ENCODE measurements around the gene SF3B3. TPM values are rescaled to one million over a fixed set of nuclear protein-coding genes. Genes with fewer than 3 reads are reported as not detected.
"Not testable (repeated sequence)": the region's sequence is repeated elsewhere in the genome, so short reads cannot be mapped to it uniquely, and the experiment has no call there.

SF3B3 gene
- total and polyA plus RNA-seq, 2 donors (not counting 1 experiment from before 2014, with no cell fraction given): 89.2 to 107 TPM

GRCh38 chr16:70614208-70614951 lies 90.8 kb downstream of the SF3B3 start:
- Histone ChIP-seq H2AFZ (ENCODE audit: low read length) (no peak overlapping the region), H3K9me3 (ENCODE audit: control insufficient read depth, insufficient read depth, low read depth, low read length) (no peaks in the 10 kb centered on the region), H3K27ac (ENCODE audit: insufficient read depth, low read length) (no peak overlapping the region), H3K4me1 (ENCODE audit: control insufficient read depth, extremely low read depth, insufficient read depth, low read length) (no peaks in the 10 kb centered on the region), H3K36me3 (ENCODE audit: control insufficient read depth, insufficient read depth, low read length) (no peaks in the 10 kb centered on the region), H3K4me2 (ENCODE audit: extremely low read depth, insufficient read depth, low read length) (no peak overlapping the region), H4K20me1 (ENCODE audit: control insufficient read depth, extremely low read depth, insufficient read depth, low read length) (no peaks in the 10 kb centered on the region), H3K4me3 (replicated peaks in 1 of 4; ENCODE audit: control extremely low read depth in 1 of 4, insufficient read depth in 1 of 4, low read depth in 3 of 4, low read length in 4 of 4) (no peak overlapping the region), H3K9ac (ENCODE audit: insufficient read depth, low read length) (no peak overlapping the region), H3K27me3 (ENCODE audit: control insufficient read depth, insufficient read depth, low read length) (no peaks in the 10 kb centered on the region), H3K79me2 (ENCODE audit: control insufficient read depth, insufficient read depth, low read length) (no peaks in the 10 kb centered on the region)
- no peak for DNase-seq (ENCODE audit: low read depth in 2 of 2)
- TF ChIP-seq CTCF (conservative IDR thresholded peaks at IDR 0.05 in 1 of 2, IDR thresholded peaks at IDR 0.05 in 1 of 2; ENCODE audit: low read depth in 1 of 2, low read length in 2 of 2) (no peak), EZH2 (IDR thresholded peaks at IDR 0.05; ENCODE audit: low read length, missing control alignments) (no peak)

GRCh38 chr16:70615945-70616344 lies 92.3 kb downstream of the SF3B3 start:
- Histone ChIP-seq H3K4me1 (ENCODE audit: control insufficient read depth, extremely low read depth, insufficient read depth, low read length) (no peaks in the 10 kb centered on the region), H3K27me3 (ENCODE audit: control insufficient read depth, insufficient read depth, low read length) (no peaks in the 10 kb centered on the region), H3K9ac (ENCODE audit: insufficient read depth, low read length) (no peak overlapping the region), H3K79me2 (ENCODE audit: control insufficient read depth, insufficient read depth, low read length) (no peaks in the 10 kb centered on the region), H3K4me2 (ENCODE audit: extremely low read depth, insufficient read depth, low read length) (no peak overlapping the region), H3K36me3 (ENCODE audit: control insufficient read depth, insufficient read depth, low read length) (no peaks in the 10 kb centered on the region), H3K27ac (ENCODE audit: insufficient read depth, low read length) (no peak overlapping the region), H3K4me3 (replicated peaks in 1 of 4; ENCODE audit: control extremely low read depth in 1 of 4, insufficient read depth in 1 of 4, low read depth in 3 of 4, low read length in 4 of 4) (no peak overlapping the region), H4K20me1 (ENCODE audit: control insufficient read depth, extremely low read depth, insufficient read depth, low read length) (no peaks in the 10 kb centered on the region), H2AFZ (ENCODE audit: low read length) (no peak overlapping the region), H3K9me3 (ENCODE audit: control insufficient read depth, insufficient read depth, low read depth, low read length) (no peaks in the 10 kb centered on the region)
- TF ChIP-seq CTCF (conservative IDR thresholded peaks at IDR 0.05 in 1 of 2, IDR thresholded peaks at IDR 0.05 in 1 of 2; ENCODE audit: low read depth in 1 of 2, low read length in 2 of 2): no peak
- no peak for TF ChIP-seq EZH2 (IDR thresholded peaks at IDR 0.05; ENCODE audit: low read length, missing control alignments)
- DNase-seq (ENCODE audit: low read depth in 2 of 2): no peak

- not testable (repeated sequence) for H3K36me3 ChIP-seq (ENCODE audit: control insufficient read depth, insufficient read depth, low read length); DNase-seq (ENCODE audit: low read depth in 2 of 2); H4K20me1 ChIP-seq (ENCODE audit: control insufficient read depth, extremely low read depth, insufficient read depth, low read length); H3K4me2 ChIP-seq (ENCODE audit: extremely low read depth, insufficient read depth, low read length); H2AFZ ChIP-seq (ENCODE audit: low read length); H3K4me3 ChIP-seq (replicated peaks in 1 of 4; ENCODE audit: control extremely low read depth in 1 of 4, insufficient read depth in 1 of 4, low read depth in 3 of 4, low read length in 4 of 4); H3K79me2 ChIP-seq (ENCODE audit: control insufficient read depth, insufficient read depth, low read length); H3K9me3 ChIP-seq (ENCODE audit: control insufficient read depth, insufficient read depth, low read depth, low read length); H3K27ac ChIP-seq (ENCODE audit: insufficient read depth, low read length); H3K4me1 ChIP-seq (ENCODE audit: control insufficient read depth, extremely low read depth, insufficient read depth, low read length); H3K27me3 ChIP-seq (ENCODE audit: control insufficient read depth, insufficient read depth, low read length); H3K9ac ChIP-seq (ENCODE audit: insufficient read depth, low read length)
Observed at GRCh38 chr16:70621864-70622263, 98.2 kb downstream of the SF3B3 start.

Other genes with a start within 250 kb of the SF3B3 start
- gene AARS1, start 234.3 kb upstream of the SF3B3 start, total RNA-seq: 440 and 596 TPM in 2 replicates
- 134 and 137 TPM in 2 replicates for gene AARS1, start 234.3 kb upstream of the SF3B3 start, polyA plus RNA-seq
- 23.9 and 30.7 TPM in 2 replicates for gene DDX19B, start 224.6 kb upstream of the SF3B3 start, total RNA-seq
- 41.0 and 46.0 TPM in 2 replicates for gene DDX19B, start 224.6 kb upstream of the SF3B3 start, polyA plus RNA-seq
- gene DDX19A, start 176.9 kb upstream of the SF3B3 start, total RNA-seq: 33.1 and 35.3 TPM in 2 replicates
- 48.3 and 48.6 TPM in 2 replicates for gene DDX19A, start 176.9 kb upstream of the SF3B3 start, polyA plus RNA-seq
- gene ST3GAL2, start 84.7 kb upstream of the SF3B3 start, total RNA-seq: 9.5 and 17.8 TPM in 2 replicates
- gene ST3GAL2, start 84.7 kb upstream of the SF3B3 start, polyA plus RNA-seq: 13.1 and 13.5 TPM in 2 replicates
- gene FCSK, start 69.2 kb upstream of the SF3B3 start, total RNA-seq: 11.8 and 13.5 TPM in 2 replicates
- gene FCSK, start 69.2 kb upstream of the SF3B3 start, polyA plus RNA-seq: 4.4 and 4.9 TPM in 2 replicates
- 79.6 and 117 TPM in 2 replicates for gene COG4, start 262 bp upstream of the SF3B3 start, total RNA-seq
- gene COG4, start 262 bp upstream of the SF3B3 start, polyA plus RNA-seq: 36.2 and 50.7 TPM in 2 replicates
- 5.1 and 5.4 TPM in 2 replicates for gene IL34, start 122.7 kb downstream of the SF3B3 start, total RNA-seq
- gene IL34, start 122.7 kb downstream of the SF3B3 start, polyA plus RNA-seq: 0.45 and 0.70 TPM in 2 replicates
- gene MTSS2, start 162.2 kb downstream of the SF3B3 start, total RNA-seq: 81.7 and 126 TPM in 2 replicates
- 90.4 and 131 TPM in 2 replicates for gene MTSS2, start 162.2 kb downstream of the SF3B3 start, polyA plus RNA-seq